OCI-LY1 (cell line): ENCODE data around the gene OR4K5.

Source experiments
- EZH2 ChIP-seq: fragments of 200-600 bp; sonication (generic), shearing (Covaris generic); IDR thresholded peaks from 2 replicates; pipeline ENCODE4 v1.8.0; 2017; ENCODE audit warnings: borderline replicate concordance, mixed run types, mild to moderate bottlenecking, antibody characterized with exemption, low read length, moderate library complexity, mixed read lengths
- TF ChIP-seq, protein P1 (sequence below): fragments of 200-600 bp; sonication (generic), shearing (Covaris generic); IDR thresholded peaks from 2 replicates; pipeline ENCODE4 v1.5.1; 2017; ENCODE audit warnings: mild to moderate bottlenecking, antibody characterized with exemption, low read length, moderate library complexity, mixed read lengths

DNA sequence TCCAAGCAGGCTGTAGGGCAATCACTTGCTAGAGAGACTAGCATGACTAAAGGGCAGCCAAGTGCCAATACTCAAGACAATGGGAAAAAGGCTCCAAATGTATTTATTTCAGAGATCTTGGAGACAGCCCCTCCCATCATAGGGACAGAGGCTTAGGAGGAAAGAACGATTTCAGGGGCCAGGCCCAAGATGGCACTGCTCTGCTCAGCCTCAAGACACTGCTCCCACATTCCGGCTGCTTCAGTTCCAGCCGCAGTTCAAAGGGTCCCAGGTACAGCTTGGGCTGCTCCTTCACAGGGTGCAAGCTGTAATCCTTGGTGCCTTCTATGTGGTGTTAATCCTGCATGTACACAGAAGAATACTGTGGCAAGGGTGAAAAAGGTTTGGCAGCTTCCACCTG is 19.4 kb upstream of the OR4K5 start:
- TF ChIP-seq, protein P1, sequence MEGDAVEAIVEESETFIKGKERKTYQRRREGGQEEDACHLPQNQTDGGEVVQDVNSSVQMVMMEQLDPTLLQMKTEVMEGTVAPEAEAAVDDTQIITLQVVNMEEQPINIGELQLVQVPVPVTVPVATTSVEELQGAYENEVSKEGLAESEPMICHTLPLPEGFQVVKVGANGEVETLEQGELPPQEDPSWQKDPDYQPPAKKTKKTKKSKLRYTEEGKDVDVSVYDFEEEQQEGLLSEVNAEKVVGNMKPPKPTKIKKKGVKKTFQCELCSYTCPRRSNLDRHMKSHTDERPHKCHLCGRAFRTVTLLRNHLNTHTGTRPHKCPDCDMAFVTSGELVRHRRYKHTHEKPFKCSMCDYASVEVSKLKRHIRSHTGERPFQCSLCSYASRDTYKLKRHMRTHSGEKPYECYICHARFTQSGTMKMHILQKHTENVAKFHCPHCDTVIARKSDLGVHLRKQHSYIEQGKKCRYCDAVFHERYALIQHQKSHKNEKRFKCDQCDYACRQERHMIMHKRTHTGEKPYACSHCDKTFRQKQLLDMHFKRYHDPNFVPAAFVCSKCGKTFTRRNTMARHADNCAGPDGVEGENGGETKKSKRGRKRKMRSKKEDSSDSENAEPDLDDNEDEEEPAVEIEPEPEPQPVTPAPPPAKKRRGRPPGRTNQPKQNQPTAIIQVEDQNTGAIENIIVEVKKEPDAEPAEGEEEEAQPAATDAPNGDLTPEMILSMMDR = no peak
- TF ChIP-seq EZH2 = no peak
